Esophagus muscularis mucosa (tissue), 3 donors: ENCODE measurements around the gene CYP27B1.

ENCODE experiments used
- POLR2A ChIP-seq: fragments of 450-650 bp; IDR thresholded peaks from one replicate; pipeline ENCODE4 v1.6.1; 2017; ENCODE audit warnings: antibody characterized with exemption, moderate library complexity, mild to moderate bottlenecking, low read depth
- TF ChIP-seq, protein P1 (sequence below), 3 experiments: fragments of 200-600 bp in 2 of 3; fragments of 450-650 bp in 1 of 3; sonication (generic) in 2 of 3; IDR thresholded peaks; one replicate each; pipeline ENCODE4 v1.5.1; 2017 to 2019; ENCODE audit warnings: antibody characterized with exemption in 3 of 3, mild to moderate bottlenecking in 2 of 3, moderate library complexity in 1 of 3

DNA sequence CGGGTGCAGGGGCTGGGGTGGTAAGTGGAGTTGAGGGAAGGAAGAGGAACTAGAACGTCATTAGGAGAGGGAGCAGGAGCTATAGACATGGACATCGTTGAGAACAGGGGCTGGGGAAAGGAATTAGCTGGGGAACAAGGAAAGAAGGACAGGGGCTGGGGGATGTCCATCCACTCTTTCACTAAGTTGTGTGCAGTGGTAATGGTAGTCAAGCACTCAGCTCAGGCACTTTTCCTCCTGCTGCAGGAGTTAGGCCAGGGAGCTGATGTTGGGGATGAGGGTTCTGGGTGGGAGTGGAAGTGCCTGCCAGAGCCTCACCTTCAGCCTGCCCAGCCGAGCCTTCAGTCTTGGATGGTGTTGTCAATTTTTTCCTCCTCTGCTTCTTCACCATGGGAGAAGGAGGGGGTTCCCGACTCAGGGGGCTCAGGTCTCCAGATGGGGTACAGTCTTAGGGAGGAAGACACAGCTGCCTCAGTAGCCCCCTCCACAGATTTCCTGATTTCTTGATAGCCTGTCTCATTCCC lies 37.5 kb downstream of the CYP27B1 start:
- no peak for TF ChIP-seq POLR2A
- TF ChIP-seq, protein P1, sequence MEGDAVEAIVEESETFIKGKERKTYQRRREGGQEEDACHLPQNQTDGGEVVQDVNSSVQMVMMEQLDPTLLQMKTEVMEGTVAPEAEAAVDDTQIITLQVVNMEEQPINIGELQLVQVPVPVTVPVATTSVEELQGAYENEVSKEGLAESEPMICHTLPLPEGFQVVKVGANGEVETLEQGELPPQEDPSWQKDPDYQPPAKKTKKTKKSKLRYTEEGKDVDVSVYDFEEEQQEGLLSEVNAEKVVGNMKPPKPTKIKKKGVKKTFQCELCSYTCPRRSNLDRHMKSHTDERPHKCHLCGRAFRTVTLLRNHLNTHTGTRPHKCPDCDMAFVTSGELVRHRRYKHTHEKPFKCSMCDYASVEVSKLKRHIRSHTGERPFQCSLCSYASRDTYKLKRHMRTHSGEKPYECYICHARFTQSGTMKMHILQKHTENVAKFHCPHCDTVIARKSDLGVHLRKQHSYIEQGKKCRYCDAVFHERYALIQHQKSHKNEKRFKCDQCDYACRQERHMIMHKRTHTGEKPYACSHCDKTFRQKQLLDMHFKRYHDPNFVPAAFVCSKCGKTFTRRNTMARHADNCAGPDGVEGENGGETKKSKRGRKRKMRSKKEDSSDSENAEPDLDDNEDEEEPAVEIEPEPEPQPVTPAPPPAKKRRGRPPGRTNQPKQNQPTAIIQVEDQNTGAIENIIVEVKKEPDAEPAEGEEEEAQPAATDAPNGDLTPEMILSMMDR (IDR thresholded peaks at IDR 0.05) = no peak
